Activated B cell treated with CpG ODN at 0.5 μM for 24 hours (primary cell): ENCODE measurements around the gene RPS6KB1. TPM values are rescaled to one million over a fixed set of nuclear protein-coding genes. Genes with fewer than 3 reads are reported as not detected.
"Not testable (repeated sequence)": the region's sequence is repeated elsewhere in the genome, so short reads cannot be mapped to it uniquely, and the experiment has no call there.

Experiments used
- ATAC-seq: fragments of 200-7000 bp; cut with Tn5 transposase; one replicate; pipeline ENCODE4 v1.10.0; 2021; ENCODE audit warnings: low read depth, mild to moderate bottlenecking, moderate library complexity
- CTCF ChIA-PET: fragments of 350-600 bp; sonication (Branson Sonifier 250); formaldehyde crosslinking; loops from one replicate; lab custom pipeline; 2021; ENCODE audit warnings: antibody characterized with exemption; lab: Charles Lee
- POLR2A ChIA-PET: fragments of 350-600 bp; sonication (Branson Sonifier 250); formaldehyde crosslinking; loops from one replicate; lab custom pipeline; 2021; ENCODE audit warnings: antibody characterized with exemption; lab: Charles Lee
- DNase-seq: peaks from one replicate; pipeline ENCODE4 v3.0.0; 2022
- H3K27ac Mint-ChIP-seq: one replicate; pipeline ENCODE4 v1.8.0; 2020; ENCODE audit warnings: mixed read lengths
- H3K27me3 Mint-ChIP-seq: one replicate; pipeline ENCODE4 v1.8.0; 2021; ENCODE audit warnings: mixed read lengths
- H3K36me3 Mint-ChIP-seq: one replicate; pipeline ENCODE4 v1.8.0; 2021; ENCODE audit warnings: low read depth, mixed read lengths
- H3K4me1 Mint-ChIP-seq: one replicate; pipeline ENCODE4 v1.8.0; 2021; ENCODE audit warnings: mixed read lengths
- H3K4me3 Mint-ChIP-seq: one replicate; pipeline ENCODE4 v1.8.0; 2020; ENCODE audit warnings: mild to moderate bottlenecking, mixed read lengths
- H3K9me3 Mint-ChIP-seq: one replicate; pipeline ENCODE4 v1.8.0; 2020; ENCODE audit warnings: mixed read lengths
- CTCF ChIP-seq: fragments of 200-600 bp; IDR thresholded peaks from one replicate; pipeline ENCODE4 v1.8.0; 2022; ENCODE audit warnings: antibody characterized with exemption, mild to moderate bottlenecking
- intact Hi-C: fragments of 100-400 bp; cut with micrococcal nuclease; formaldehyde crosslinking; loops from one replicate; pipeline ENCODE4 v1.15.1; 2024
- total RNA-seq: library from RNA; stranded (reverse); gene quantifications from 2 replicates; pipeline ENCODE4 v1.2.3, GENCODE V29; 2022

Gene RPS6KB1
- total RNA-seq, 1 donor from 2014 or later, result 63.0 TPM

GRCh38 chr17:59872351-59872750, 20.6 kb upstream of the RPS6KB1 start:
- H3K27me3 Mint-ChIP-seq, result no peaks in the 10 kb centered on the region
- POLR2A ChIA-PET, result interaction anchor here (0.6 kb wide), 1 partner anchor 124 kb away, joined by 3 read pairs; no protein-coding TSS in a partner anchor
- no peak for DNase-seq
- no peaks in the 10 kb centered on the region for H3K4me1 Mint-ChIP-seq
- H3K27ac Mint-ChIP-seq, result no peak overlapping the region
- H3K36me3 Mint-ChIP-seq, result peaks cover 45% of the 10 kb centered on the region
- no peaks in the 10 kb centered on the region for H3K9me3 Mint-ChIP-seq
- ATAC-seq, result no peak
- CTCF ChIA-PET, result no interaction called here
- intact Hi-C loops, result no loop called here
- H3K4me3 Mint-ChIP-seq, result no peak overlapping the region
- no peak for TF ChIP-seq CTCF

GRCh38 chr17:59873414-59873813, 19.5 kb upstream of the RPS6KB1 start:
- CTCF ChIA-PET, H3K27me3 Mint-ChIP-seq, POLR2A ChIA-PET, H3K4me1 Mint-ChIP-seq, H3K4me3 Mint-ChIP-seq, ATAC-seq, H3K9me3 Mint-ChIP-seq, H3K27ac Mint-ChIP-seq, DNase-seq, intact Hi-C loops: not testable (repeated sequence)
- H3K36me3 Mint-ChIP-seq, result peaks cover 52% of the 10 kb centered on the region

- intact Hi-C loops, result no loop called here
- Mint-ChIP-seq H3K4me1 (no peaks in the 10 kb centered on the region), H3K4me3 (no peak overlapping the region), H3K27me3 (no peaks in the 10 kb centered on the region), H3K27ac (no peak overlapping the region), H3K9me3 (no peaks in the 10 kb centered on the region), H3K36me3 (peaks cover 52% of the 10 kb centered on the region)
- ATAC-seq (no peak), DNase-seq (no peak)
- ChIA-PET CTCF (no interaction called here), POLR2A (no interaction called here)
- TF ChIP-seq CTCF, result no peak
Observed at GRCh38 chr17:59874376-59874775, 18.5 kb upstream of the RPS6KB1 start.

- no peak overlapping the region for H3K27ac Mint-ChIP-seq
- DNase-seq, result no peak
- ChIA-PET CTCF (no interaction called here), POLR2A (interaction anchor here (0.7 kb wide), 1 partner anchor 11 kb away, joined by 4 read pairs; no protein-coding TSS in a partner anchor)
- no peak overlapping the region for H3K4me3 Mint-ChIP-seq
- no peaks in the 10 kb centered on the region for H3K9me3 Mint-ChIP-seq
- no peaks in the 10 kb centered on the region for H3K4me1 Mint-ChIP-seq
- H3K36me3 Mint-ChIP-seq, result peaks cover 52% of the 10 kb centered on the region
- ATAC-seq, result no peak
- no peaks in the 10 kb centered on the region for H3K27me3 Mint-ChIP-seq
- intact Hi-C loops, result no loop called here
- no peak for TF ChIP-seq CTCF
Observed at GRCh38 chr17:59876107-59876506, 16.8 kb upstream of the RPS6KB1 start.

- no peak overlapping the region for H3K27ac Mint-ChIP-seq
- POLR2A ChIA-PET, result no interaction called here
- CTCF ChIA-PET, result no interaction called here
Observed at GRCh38 chr17:59877965-59878364, 15.0 kb upstream of the RPS6KB1 start.

More at GRCh38 chr17:59877965-59878364, 15.0 kb upstream of the RPS6KB1 start:
- no peaks in the 10 kb centered on the region for H3K9me3 Mint-ChIP-seq
- peaks cover 52% of the 10 kb centered on the region for H3K36me3 Mint-ChIP-seq
- intact Hi-C loops, result no loop called here
- ATAC-seq, result no peak
- TF ChIP-seq CTCF, result no peak
- no peak overlapping the region for H3K4me3 Mint-ChIP-seq
- H3K4me1 Mint-ChIP-seq, result no peaks in the 10 kb centered on the region
- no peaks in the 10 kb centered on the region for H3K27me3 Mint-ChIP-seq
- DNase-seq, result no peak
